ENCODE results near the gene SRMS.

DNA sequence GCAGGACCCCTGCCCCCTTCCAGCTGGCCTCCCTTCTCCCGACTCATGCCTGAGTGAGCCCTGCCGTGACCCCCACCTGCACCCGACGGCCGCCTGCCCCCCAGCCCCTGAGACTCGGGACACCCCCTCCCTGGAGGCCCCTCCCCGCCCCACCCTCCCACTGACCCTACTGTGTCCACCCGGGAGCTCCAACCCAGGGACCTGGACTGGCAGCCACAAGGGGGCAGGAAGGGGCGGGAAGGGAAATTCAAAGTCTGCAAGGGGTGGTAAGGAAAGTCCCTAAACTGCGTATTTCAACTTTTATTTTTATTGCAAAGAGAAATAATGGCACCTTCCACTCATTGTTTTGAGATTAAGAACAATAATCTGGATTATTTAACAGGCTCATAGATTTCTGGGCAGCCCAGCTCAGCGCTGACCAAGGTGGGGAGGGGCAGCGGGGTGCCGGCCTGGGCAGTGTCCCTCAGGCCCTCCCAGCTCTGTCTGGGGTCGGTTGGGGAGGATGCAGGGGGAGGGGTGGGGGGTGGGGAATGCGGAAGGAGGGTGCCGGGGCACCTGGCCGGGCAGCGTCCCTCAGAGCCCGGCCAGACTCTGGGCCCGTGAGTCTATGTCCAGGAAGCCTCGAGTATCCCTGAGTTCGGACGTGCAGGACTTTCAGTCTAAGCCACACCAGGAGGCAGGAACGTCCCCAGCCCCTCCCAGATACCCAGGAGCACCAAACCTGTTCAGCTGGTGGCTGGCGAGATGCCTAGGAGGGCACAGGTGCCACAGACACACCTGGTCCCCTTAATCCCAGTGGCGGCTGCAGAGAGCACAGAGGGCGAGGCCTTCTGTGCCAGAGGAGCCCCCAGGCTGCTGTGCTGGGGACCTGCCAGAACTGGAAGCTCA lies 9.1 kb downstream of the SRMS start:
- no peak for TF ChIP-seq POLR2A (IDR thresholded peaks at IDR 0.05)
- TF ChIP-seq, protein P1, sequence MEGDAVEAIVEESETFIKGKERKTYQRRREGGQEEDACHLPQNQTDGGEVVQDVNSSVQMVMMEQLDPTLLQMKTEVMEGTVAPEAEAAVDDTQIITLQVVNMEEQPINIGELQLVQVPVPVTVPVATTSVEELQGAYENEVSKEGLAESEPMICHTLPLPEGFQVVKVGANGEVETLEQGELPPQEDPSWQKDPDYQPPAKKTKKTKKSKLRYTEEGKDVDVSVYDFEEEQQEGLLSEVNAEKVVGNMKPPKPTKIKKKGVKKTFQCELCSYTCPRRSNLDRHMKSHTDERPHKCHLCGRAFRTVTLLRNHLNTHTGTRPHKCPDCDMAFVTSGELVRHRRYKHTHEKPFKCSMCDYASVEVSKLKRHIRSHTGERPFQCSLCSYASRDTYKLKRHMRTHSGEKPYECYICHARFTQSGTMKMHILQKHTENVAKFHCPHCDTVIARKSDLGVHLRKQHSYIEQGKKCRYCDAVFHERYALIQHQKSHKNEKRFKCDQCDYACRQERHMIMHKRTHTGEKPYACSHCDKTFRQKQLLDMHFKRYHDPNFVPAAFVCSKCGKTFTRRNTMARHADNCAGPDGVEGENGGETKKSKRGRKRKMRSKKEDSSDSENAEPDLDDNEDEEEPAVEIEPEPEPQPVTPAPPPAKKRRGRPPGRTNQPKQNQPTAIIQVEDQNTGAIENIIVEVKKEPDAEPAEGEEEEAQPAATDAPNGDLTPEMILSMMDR (IDR thresholded peaks at IDR 0.05): no peak
